ENCODE results near the gene ATRX.

Gene ATRX

DNA sequence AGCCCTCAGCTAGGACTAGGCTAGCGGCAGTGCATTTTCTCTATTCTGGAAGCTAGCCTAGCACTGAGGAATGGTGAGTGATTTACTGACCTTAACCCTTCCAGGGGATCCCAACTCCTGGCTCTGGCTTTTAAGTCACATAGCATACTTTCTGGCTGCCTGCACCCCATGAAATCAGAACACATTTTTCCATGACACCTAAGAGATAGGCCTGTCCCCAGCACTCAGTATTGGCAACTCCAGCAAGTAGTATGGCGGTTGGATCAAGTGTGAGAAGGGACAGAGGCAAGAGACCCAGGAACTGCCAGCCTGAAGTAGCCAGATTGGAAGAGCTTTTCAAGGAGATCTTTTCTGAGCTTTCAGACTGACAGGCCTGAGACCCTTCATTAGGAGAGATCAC is 330.6 kb downstream of the ATRX start:
- DNase-seq = no peak
- H3K4me3 Mint-ChIP-seq = no peak overlapping the region
- H3K9me3 Mint-ChIP-seq = no peaks in the 10 kb centered on the region
- H3K36me3 Mint-ChIP-seq (ENCODE audit: insufficient read depth) = no peaks in the 10 kb centered on the region
- no peaks in the 10 kb centered on the region for H3K4me1 Mint-ChIP-seq (ENCODE audit: low read depth in 2 of 2)
- no peak for ATAC-seq (replicated peaks)
- H3K27ac Mint-ChIP-seq = no peak overlapping the region
- H3K27me3 Mint-ChIP-seq = no peaks in the 10 kb centered on the region
